Measurements from ENCODE around the gene SEC61G.
A peak's percentile ranks its signal among the peaks of the same experiment; 100 is the strongest.

Gene SEC61G

GRCh38 chr7:54757711-54758110 lies 1.3 kb downstream of the SEC61G start:
- no peak for DNase-seq

DNA sequence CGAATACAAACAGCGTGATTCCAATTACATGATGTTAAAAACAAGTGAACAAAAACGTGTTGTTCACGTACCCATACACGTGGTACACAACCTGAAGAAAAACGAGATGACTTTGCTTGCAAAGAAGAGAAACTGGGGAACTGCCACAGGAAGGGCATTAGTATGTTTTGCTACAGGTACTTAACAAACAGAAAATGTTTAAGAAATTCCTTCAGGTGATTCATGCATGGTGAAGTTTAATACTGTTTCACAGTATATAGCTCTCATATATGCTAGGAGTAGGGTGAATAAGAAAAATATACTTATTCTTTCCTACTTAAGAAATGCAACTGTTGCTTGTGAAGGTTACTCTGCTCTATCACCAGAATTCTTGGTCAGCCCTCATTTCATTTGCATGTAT lies 9.8 kb downstream of the SEC61G start:
- no peak for DNase-seq

DNA sequence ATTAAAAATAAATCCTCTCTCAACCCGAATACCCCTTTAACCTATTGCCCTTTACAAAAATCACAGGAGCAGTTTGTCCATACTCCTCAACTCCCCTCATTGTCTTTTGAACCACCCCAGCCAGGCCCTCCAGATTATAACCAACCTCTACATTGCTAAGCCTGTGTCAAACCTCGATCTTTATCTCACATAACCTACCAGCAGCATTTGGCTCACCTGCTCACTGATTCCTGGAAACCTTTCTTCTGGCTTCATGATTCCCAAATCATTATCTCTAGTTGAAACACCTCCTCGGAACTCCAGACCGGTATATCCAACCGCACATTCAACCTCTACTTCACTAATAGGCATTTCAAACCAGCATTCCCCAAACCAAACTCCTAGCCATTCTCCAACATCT lies 11.8 kb downstream of the SEC61G start:
- no peak for DNase-seq

- no peak for DNase-seq
Observed at GRCh38 chr7:54743580-54743979, 15.4 kb downstream of the SEC61G start.

GRCh38 chr7:54738737-54739136 lies 20.3 kb downstream of the SEC61G start:
- no peak for DNase-seq

GRCh38 chr7:54729107-54729506 lies 29.9 kb downstream of the SEC61G start:
- no peak for DNase-seq

DNA sequence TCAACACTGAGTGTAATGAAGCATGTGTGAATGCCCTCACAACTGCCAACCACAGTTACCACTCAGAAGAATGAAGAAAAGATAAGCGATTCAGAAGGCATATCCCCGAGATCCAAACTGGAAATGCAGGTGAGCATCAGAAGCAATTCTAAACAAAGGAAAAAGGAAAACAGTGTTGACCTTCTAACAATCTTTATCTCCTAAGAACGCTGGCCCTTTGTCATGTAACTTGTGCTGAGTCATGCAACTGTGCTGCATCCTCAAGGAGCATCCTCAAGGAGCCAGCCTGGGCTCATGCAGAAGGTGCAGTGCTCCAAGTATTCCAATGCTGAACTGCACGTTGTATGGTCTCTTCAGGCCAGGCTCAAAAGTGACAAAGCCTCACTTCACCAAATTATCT lies 30.6 kb downstream of the SEC61G start:
- DNase-seq = no peak

GRCh38 chr7:54725255-54725654 lies 33.8 kb downstream of the SEC61G start:
- DNase-seq = no peak

DNA sequence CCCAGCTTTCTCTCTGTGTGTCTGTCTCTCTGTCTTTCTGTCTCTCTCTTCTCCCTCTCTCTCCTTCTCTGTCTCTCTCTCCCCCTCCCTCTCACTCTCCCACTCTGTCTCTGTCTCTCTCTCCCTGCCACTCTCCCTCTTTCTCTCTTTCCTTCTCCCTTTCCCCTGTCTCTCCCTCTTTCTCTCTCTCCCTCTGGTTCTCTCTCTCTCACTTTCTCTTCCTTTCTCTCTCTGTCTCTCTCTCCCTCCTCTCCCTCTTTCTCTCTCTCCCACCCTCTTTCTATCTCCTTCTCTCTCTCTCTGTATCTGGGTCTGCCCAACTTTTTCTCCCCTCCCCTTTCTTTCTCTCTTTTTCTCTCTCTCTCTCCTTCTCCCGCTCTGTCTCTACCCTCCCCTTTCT lies 36.5 kb downstream of the SEC61G start:
- no peak for DNase-seq

GRCh38 chr7:54722026-54722425 lies 37.0 kb downstream of the SEC61G start:
- no peak for DNase-seq

DNA sequence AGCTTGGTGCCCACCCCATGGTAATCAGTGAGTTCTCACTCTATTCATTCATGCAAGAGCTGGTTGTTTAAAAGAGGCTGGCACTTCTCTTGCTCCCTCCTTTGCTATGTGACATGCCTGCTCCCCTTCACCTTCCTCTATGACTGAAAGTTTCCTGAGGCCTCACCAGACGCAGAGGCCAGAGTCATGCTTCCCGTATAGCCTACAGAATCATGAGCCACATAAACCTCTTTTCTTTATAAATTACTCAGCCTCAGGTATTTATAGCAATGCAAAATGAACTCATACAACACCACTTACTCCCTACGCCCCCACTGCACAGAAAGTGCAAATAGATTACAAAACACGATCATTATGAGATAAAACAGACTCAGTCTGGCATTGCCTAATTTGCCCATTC lies 39.0 kb downstream of the SEC61G start:
- no peak for DNase-seq

- no peak for DNase-seq
Observed at GRCh38 chr7:54719425-54719824, 39.6 kb downstream of the SEC61G start.

DNA sequence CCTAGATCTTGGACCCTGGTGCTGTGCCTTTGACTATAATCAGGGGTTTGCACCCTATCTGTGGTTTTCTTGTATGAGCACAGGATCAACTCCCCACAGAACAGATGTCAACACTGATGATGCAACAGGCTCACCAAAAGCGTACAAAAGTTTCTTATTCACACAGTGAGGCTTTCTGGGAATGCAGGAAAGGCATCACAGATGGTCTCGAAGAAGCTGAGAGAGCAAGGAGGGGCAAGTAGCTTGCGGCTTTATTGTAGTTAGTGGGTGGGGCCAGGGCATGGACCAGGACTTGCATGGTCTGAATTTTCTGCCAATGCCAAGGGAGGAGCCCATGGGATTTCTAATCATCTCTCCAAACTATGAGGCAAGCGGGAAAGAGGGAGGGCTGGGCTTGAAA lies 46.2 kb downstream of the SEC61G start:
- DNase-seq = no peak

- no peak for DNase-seq
Observed at GRCh38 chr7:54711900-54712595, 47.0 kb downstream of the SEC61G start.

DNA sequence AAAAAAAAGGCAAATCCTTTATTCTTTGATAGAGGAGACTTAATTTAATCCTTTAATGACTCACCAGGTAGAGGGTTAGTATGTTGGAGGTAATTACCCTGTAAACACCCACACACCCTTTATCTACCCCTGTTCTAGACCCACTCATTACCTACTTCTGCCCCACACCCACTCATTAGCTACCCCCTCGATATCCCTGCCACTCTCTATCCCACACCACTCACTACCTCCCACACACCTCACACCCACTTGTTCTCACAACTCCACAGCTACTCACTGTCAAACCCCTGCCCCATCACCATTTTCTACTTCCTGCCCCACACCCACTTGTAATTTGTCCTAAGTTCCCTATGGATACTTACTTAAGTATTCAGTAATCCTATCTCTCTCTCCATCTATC lies 49.7 kb downstream of the SEC61G start:
- DNase-seq = no peak

DNA sequence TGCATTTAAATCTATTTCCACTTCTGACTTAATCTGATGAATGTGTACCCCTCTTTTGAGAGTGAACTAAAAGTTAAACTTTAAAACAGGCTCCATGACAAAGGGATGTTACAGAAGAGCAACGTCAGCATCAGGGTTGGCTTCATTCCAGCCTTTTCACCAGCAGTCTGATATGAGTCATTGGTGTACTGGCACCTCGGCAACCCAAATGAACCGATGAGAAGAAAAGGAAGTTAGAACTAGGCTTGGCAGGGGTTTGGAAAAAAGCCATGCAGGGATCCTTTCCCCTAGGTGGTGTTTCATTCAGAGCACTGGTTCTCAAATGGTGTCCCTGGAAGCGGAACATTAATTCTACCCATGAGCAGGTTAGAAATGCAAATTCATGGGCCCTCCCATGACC lies 53.6 kb downstream of the SEC61G start:
- DNase-seq = peak; percentile 45

DNA sequence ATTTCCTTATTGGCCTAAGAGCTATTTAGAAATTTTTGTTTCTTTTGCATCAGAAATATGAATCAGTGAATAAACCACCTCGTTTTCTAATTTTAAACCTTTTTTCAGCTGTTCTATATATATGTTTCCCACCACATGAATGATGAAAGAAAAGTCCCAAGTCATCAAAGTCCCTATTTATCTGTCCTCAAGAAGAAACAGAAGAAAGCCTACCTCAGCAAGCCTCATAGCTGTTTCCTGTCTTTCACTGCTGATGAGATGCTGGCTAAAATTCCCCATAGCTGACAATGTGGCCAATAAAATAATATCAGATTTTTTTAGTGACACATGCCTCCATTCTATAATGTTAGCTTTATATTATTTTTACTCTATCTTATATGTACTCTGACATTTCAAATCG lies 54.2 kb downstream of the SEC61G start:
- no peak for DNase-seq

All from DMS153 (cell line).